Coronary artery (tissue), 2 donors: ENCODE data around the gene CRTAC1.

ENCODE experiments used
- DNase-seq: peaks from one replicate; pipeline ENCODE4 v3.0.0-alpha.2; 2017; ENCODE audit warnings: low spot score
- H3K27ac ChIP-seq, 2 donors: fragments of 200-600 bp; sonication (generic); one replicate each; pipeline ENCODE4 v1.5.1; 2016 to 2019
- H3K4me3 ChIP-seq: fragments of 200-600 bp; sonication (generic); 2 replicates; pipeline ENCODE4 v1.5.1; 2016; ENCODE audit warnings: mild to moderate bottlenecking, moderate library complexity
- CTCF ChIP-seq: fragments of 200-600 bp; sonication (generic); IDR thresholded peaks from one replicate; pipeline ENCODE4 v1.5.1; 2019; ENCODE audit warnings: antibody characterized with exemption

The CRTAC1 gene

GRCh38 chr10:97960269-97961056 lies 70.0 kb downstream of the CRTAC1 start:
- DNase-seq = no peak
- TF ChIP-seq CTCF = no peak
- no peak overlapping the region for H3K27ac ChIP-seq
- no peak overlapping the region for H3K4me3 ChIP-seq

- TF ChIP-seq CTCF = no peak
- no peak overlapping the region for H3K4me3 ChIP-seq
- no peak for DNase-seq
- H3K27ac ChIP-seq = no peak overlapping the region
Measured at GRCh38 chr10:97949462-97949861, 81.0 kb downstream of the CRTAC1 start.

- DNase-seq = no peak
- no peak overlapping the region for H3K27ac ChIP-seq
- no peak overlapping the region for H3K4me3 ChIP-seq
- no peak for TF ChIP-seq CTCF
Measured at GRCh38 chr10:97948822-97949221, 81.6 kb downstream of the CRTAC1 start.

- no peak overlapping the region for H3K27ac ChIP-seq
- no peak for TF ChIP-seq CTCF
- no peak overlapping the region for H3K4me3 ChIP-seq
- no peak for DNase-seq
Measured at GRCh38 chr10:97944772-97945171, 85.6 kb downstream of the CRTAC1 start.

DNA sequence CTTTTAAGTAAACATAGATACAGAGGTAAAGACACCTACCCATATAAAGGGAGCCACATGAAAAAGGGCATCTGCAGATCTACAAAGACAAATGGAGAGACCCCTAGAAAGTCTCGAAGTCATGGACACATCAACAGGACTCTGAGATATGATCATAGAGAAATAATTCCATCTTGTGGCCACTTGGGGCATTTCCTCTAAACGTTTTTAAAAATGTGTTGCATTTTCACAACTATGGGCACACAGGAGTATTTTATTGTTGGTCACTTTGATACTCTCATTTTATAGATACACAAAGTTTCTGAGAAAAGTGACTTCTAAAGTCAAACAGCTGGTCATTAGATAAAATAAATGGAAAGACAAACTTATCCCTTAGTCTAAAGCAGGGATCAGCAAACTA lies 87.1 kb downstream of the CRTAC1 start:
- H3K27ac ChIP-seq = no peak overlapping the region
- DNase-seq = no peak
- no peak for TF ChIP-seq CTCF
- H3K4me3 ChIP-seq = no peak overlapping the region

GRCh38 chr10:97940534-97940933 lies 89.9 kb downstream of the CRTAC1 start:
- DNase-seq = no peak
- no peak overlapping the region for H3K4me3 ChIP-seq
- TF ChIP-seq CTCF = no peak
- no peak overlapping the region for H3K27ac ChIP-seq

GRCh38 chr10:97939446-97939990 lies 90.9 kb downstream of the CRTAC1 start:
- no peak overlapping the region for H3K27ac ChIP-seq
- TF ChIP-seq CTCF = no peak

More at GRCh38 chr10:97939446-97939990, 90.9 kb downstream of the CRTAC1 start:
- no peak overlapping the region for H3K4me3 ChIP-seq
- DNase-seq = no peak
